COR-L47 (cell line): ENCODE measurements around the gene FIGNL1.
"Not testable (repeated sequence)": the region's sequence is repeated elsewhere in the genome, so short reads cannot be mapped to it uniquely, and the experiment has no call there.

ENCODE experiments used
- DNase-seq: peaks from one replicate; lab custom pipeline; 2025; lab: John Stamatoyannopoulos, UW

The FIGNL1 gene

DNA sequence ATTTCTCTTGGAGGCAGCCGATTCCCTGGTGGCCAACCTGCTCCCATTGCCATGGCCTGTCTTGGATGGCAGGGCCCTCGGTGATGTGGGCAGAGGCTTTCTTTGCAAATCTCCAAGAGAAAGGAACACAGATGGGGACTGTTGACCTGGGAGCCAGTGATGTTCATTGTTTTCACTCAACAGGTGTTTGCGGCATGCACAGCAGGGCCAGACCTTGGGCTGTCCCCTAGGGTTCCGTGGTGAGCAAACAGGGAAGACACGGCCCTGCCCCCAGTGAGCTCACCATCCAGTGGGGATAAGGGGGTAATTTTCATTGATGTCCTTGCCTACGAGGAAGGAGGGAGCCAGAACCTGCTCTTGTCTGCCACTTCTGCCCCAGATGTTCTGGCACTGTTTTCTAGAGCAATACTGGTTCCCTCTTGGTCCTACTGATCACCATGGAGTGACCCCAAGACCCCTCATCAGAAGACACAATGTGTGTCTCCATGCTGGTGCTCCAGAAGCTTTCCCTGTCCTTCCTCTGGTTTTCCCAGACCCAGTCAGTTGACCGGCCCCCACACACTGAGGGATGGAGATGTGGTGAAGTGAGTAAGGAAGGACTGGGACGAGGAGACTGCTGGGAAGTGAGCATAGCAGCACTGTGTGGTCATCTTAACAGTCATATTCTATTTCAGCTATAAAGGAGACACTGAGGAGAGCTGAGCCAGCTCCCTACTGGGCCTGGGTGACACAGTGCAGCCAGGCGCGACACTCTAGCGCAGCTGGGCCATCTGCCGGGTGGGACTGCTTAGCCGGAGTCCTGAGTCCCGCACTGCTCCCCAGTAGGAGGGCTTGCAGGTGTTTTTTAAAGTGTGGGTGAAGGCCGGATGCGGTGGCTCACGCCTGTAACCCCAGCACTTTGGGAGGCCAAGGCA is 20.4 kb upstream of the FIGNL1 start:
- no peak for DNase-seq

DNA sequence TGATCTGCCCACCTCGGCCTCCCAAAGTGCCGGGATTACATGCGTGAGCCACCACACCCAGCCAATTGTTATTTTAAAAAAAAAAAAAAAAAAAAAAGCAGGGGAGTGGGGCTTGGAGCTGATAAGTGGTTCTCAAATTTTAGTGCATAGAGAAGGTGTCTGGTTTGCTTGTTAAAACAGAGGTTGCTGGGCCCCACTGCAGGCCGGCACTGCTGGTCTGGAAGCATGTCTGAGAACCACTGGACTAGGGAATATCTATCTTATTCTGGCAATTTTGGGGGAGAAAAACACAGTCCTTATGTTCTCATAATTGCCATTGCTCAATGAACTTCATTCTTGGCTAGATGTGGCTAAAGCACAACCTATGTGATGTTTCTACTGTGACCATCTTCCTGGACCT is 19.0 kb upstream of the FIGNL1 start:
- no peak for DNase-seq

DNA sequence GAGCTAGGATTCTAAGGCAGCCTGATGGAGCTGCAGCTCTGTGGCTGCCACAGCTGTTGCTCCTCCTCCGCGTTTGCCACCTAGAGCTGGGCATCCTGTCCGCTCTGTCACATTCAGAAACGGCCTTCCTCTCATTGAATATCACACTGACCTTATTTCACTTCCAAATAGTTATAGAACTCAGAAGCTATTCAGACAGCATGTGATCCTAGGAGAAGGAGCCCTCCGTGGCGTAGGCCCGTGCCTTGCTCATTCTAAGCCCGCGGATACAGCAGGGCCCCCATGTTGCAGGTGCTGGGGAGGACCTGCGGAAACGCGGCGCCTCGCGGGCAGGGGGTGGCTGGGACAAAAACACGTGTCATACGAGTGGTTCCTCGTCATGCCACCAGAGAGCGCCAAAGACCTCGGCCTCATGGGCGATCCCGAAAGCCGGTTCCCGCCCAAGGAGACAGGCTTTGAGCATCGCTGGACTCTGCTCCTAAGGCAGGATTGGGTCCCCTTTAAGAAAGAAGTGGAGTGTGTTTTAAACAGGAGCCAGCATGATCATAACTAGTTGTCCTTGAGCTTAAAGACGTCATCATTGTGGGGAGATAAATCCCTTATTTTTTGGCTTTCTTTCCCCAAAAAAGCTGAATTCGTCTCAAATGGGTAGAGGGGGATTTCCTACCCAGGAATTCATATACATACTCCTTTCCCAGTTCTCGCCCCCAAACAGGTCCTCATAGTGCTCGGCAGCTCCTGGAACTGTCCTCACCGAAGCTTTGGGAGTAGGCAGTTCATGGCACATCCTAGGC is 17.9 kb upstream of the FIGNL1 start:
- peak; percentile 92 for DNase-seq

DNA sequence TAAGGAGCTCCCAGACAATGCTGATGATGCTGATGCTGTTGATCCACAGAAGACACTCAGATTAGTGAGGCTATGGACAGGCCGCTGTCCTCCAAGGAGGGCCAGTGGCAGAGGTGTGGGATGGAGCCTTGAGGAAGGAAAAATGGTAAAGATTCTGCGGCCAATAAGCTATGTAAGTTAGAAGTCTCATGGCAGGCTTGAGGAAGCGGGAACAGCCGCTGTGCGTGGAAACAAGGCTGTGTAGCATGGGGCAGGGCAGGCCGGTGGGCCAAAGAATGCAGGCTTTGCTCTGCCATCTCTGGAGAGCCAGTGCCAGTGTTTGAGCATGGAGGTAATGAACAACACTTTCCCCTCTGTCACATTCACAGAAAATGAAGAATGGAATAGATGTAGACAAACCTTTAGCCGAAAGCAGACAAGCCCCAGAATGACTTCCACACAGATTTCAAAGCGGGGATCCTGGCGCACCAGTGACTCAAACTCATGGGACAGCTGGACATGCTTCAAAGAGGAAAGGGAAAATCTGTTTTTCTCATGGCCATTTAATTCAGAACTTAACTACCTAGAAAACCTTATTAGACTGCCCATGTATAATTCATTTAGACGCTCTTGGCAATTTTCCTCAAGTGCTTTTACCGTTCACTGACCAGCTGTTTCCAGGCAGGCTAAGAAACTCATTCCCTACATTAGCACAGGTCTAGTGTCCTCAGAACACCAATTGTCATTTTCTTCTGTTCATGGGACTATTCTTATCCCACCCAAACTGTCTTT is 16.9 kb upstream of the FIGNL1 start:
- no peak for DNase-seq

GRCh38 chr7:50463035-50463434 is 12.9 kb upstream of the FIGNL1 start:
- no peak for DNase-seq

DNA sequence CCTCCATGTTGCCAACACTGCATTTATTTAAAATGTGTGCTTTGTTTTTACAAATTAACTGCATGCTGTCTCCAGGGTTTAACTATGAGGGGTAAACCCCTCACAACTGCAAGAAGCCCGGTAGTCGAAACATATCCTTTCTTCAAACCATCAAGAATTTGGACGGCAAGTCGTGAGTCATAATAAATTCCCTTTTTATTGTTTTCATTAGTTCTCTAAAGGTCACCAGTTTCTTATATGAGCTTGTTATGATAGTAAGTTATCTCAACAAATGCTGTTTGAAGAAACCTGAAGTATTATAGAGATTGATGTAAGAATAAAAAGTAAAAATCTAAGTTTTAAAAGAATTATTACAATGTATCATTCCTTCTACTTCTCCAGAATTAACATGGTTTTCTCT is 12.2 kb upstream of the FIGNL1 start:
- no peak for DNase-seq

DNA sequence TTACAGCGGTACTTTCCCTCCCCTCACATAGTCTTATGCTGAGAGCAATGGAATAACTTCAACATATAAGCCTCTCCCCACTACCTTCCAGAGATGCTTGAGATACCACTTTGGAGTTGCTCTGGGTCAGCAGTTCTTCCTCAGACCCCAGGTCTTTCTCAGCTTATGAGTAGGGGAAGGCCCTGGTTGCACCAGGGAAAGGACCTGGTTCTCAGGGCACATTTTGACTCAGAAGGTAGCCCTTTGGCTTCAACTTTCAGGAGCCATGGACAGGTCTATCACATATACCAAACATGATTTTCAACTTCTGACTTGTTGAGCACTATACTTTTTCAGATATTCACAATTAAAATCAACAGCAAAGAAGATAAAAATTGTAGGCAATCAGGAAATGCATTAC is 11.5 kb upstream of the FIGNL1 start:
- no peak for DNase-seq

DNA sequence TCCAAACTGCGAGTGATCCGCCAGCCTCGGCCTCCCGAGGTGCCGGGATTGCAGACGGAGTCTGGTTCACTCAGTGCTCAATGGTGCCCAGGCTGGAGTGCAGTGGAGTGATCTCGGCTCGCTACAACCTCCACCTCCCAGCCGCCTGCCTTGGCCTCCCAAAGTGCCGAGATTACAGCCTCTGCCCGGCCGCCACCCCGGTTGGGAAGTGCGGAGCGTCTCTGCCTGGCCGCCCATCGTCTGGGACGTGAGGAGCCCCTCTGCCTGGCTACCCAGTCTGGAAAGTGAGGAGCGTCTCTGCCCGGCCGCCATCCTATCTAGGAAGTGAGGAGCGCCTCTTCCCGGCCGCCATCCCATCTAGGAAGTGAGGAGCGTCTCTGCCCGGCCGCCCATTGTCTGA is 9.0 kb upstream of the FIGNL1 start:
- not testable (repeated sequence) for DNase-seq

DNA sequence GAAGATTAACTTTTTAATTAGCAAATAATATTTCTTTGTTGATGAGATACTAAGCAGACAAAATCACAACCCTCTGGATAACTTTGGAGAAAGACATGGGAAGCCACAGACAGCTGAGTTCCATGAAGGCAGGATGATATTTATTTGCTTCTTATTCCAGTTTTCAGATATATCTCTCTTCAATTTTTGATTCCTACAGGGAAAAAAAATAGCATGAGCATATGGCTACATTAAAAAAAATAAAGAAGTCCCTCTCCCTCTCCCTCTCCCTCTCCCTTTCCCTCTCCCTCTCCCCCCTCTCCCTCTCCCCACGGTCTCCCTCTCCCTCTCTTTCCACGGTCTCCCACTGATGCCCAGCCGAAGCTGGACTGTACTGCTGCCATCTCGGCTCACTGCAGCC is 8.5 kb upstream of the FIGNL1 start:
- not testable (repeated sequence) for DNase-seq

DNA sequence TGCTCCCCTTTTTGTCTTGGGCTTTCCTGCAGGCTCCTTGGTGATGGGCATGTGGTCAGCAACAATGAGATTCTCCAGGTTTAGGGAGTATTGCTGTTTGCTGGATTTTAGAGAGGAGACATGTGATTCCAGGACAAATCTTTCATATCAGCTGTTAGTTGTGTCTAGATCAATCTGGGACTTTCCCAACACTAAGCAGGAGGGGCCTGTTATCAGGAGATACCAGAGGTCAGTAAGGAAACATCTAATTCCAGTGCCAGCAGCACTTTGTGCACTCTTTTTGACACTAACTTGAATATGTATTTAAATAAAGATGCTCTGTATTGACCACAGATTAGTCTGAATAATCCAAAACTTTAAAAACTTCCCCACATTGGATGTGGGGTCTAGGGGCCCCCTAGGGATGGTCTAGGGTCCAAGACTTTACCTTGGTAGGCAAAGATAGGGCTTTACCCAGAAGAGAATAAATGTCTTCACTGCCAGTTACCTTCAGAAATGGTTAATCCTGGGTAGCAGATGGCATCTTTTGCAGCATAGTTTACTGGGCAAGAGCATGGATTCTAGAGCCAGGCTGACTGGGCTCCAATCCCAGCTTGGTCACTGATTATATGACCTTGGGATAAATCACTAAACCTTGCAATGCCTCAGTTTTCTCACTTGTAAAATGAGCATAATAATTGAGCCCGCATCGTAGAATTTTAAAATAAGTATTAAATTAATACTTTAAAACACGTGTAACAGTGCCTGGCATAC is 6.4 kb upstream of the FIGNL1 start:
- no peak for DNase-seq

GRCh38 chr7:50455658-50456057 is 5.5 kb upstream of the FIGNL1 start:
- no peak for DNase-seq

GRCh38 chr7:50454968-50455367 is 4.8 kb upstream of the FIGNL1 start:
- DNase-seq, result no peak

DNA sequence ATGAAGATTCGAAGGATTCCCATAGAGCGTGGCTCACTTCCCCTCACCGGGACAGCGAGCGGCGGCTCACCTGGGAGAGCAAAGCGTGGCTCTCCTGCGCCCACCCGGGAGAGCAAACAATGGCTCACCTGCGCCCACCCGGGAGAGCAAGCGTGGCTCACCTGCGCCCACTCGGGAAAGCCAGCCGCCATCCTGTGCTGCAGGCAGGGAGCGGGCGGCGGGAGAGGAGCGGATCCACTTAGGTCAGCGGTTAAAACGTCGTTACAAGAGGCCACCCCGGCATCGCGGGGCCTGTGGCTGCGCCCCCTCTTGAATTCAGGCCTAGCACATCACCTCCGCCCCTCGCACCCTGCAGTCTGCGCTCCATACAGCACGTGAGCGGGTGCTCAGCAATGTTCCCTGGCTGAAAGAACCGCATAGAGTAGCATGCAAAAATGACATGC is 461 bp upstream of the FIGNL1 start:
- DNase-seq, result no peak

GRCh38 chr7:50449501-50449880 is 659 bp downstream of the FIGNL1 start:
- no peak for DNase-seq

DNA sequence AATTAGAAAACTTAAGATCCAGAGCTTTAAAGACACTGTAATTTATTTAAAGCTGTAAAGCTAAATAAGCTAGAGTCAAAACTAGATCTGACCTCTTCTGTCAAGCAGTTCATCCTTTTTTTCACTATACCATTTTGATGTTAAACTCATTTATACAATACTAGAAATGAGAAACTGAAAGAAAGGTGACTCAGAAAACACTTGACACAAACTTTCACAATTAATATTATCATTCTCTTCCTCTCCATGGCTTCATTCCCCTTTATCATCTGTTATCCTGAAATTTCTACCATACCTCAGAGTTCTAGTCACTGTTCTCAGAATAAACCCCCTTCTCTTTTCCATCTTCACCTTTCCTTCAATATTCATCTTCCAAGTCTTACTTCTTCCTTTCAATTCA is 1.3 kb downstream of the FIGNL1 start:
- no peak for DNase-seq

- DNase-seq, result no peak
These were observed 3.6 kb downstream of the FIGNL1 start for GRCh38 chr7:50446542-50446960.

- no peak for DNase-seq
These were observed 13.9 kb downstream of the FIGNL1 start for GRCh38 chr7:50436133-50436806.

- DNase-seq, result no peak
These were observed 18.3 kb downstream of the FIGNL1 start for GRCh38 chr7:50431722-50432305.

GRCh38 chr7:50431316-50431715 is 18.8 kb downstream of the FIGNL1 start:
- DNase-seq, result no peak

DNA sequence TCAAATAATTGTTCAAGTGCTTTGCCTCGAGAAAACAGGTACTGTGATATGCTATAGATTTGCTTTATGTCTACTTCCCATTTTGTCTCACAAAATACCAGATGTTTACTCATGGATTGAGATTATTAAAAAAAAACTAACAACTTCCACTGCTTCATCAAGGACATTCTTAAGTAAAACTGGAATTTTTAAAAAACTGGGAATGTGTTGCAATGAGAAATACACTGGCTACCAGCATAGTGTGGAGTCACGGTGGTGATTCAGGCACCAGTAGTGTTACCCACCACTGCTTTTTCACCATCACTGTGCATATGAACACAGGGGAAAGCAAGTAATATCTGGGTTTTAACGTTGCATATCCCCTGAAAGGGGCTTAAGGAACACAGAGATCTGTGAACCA is 21.2 kb downstream of the FIGNL1 start:
- DNase-seq, result no peak

DNA sequence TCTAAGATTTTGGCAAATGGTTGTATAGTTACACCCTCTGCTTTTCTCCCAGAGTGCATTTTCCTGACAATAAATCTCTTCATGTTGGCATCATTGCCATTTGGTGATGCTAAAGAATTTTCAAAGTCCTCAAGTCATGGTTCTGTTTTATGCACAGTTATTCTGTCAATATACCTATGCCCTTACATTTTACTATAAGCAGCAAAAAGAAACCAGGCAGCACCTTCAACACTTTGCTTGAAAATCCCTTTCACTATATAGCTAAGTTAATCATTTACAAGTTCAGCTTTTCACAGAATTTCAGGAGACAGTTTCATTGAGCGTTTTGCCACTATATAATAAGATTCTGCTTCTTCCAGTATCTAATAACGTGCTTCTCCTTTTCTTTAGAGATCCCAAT is 22.6 kb downstream of the FIGNL1 start:
- no peak for DNase-seq
